ENCODE measurements around the gene PEX12.

GRCh38 chr17:35534576-35535093 lies 43.7 kb downstream of the PEX12 start:
- TF ChIP-seq CTCF (conservative IDR thresholded peaks at IDR 0.05; ENCODE audit: low read length) (no peak), EZH2phosphoT487 (IDR thresholded peaks at IDR 0.05; ENCODE audit: borderline replicate concordance, low read depth, low read length) (no peak)
